GM18502 (cell line): ENCODE measurements around the gene NINL.
"Not testable (repeated sequence)": the region's sequence is repeated elsewhere in the genome, so short reads cannot be mapped to it uniquely, and the experiment has no call there.

Experiments
- ATAC-seq: cut with Tn5 transposase; IDR thresholded peaks from one replicate; pipeline ENCODE4 v1.9.1; 2021; ENCODE audit warnings: mild to moderate bottlenecking; ENCODE audit not compliant: unreplicated experiment, poor library complexity

The NINL gene

DNA sequence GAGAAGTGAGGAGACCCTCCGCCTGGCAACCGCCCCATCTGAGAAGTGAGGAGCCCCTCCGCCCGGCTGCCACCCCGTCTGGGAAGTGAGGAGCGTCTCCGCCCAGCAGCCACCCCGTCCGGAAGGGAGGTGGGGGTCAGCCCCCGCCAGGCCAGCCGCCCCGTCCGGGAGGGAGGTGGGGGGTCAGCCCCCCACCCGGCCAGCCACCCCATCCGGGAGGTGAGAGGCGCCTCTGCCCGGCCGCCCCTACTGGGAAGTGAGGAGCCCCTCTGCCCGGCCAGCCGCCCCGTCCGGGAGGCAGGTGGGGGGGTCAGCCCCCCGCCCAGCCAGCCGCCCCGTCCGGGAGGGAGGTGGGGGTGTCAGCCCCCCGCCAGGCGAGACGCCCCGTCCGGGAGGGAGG lies 23.6 kb downstream of the NINL start:
- not testable (repeated sequence) for ATAC-seq

DNA sequence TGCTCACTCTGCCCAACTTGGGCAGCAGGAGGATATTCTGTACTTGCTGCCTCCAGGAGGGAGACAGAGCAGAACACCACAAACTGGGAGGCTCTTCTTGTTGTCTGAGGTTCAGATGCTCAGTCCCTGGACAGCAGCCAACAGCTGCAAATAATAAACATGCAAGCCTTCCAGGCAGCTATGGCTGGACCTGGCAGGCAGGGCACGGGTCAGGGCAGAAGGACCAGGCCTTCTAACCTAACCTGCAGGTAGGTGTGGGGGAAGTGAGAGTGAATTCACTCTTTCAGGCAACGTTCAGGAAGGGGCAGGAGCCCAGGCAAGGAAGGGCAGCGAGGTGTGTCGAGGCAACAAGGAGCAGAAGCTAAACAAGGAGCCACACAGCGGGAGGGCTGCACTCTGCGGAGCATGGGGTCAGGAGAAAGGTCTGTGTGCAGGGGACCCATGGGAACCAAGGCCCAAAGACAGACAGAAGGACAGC lies 31.5 kb downstream of the NINL start:
- no peak for ATAC-seq

DNA sequence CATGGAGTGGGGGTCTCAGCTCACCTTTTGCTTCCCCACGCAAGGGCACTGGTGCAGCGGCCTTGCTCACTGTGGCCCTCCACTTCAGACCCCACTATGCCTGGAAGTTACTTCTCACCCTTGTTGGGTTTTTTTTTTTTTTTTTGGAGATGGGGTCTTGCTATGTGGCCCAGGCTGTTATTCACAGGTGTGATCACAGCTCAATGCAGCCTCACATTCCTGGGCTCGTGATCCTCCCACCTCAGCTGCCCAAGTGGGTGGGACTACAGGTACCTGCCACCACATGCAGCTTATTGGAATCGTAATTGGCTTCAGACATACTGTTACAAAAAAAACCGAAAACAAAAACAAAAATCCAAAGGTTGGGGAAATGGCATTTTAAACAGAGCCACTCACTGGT lies 32.4 kb downstream of the NINL start:
- no peak for ATAC-seq

GRCh38 chr20:25551413-25552215 lies 33.7 kb downstream of the NINL start:
- ATAC-seq = no peak

GRCh38 chr20:25550645-25551337 lies 34.5 kb downstream of the NINL start:
- not testable (repeated sequence) for ATAC-seq

DNA sequence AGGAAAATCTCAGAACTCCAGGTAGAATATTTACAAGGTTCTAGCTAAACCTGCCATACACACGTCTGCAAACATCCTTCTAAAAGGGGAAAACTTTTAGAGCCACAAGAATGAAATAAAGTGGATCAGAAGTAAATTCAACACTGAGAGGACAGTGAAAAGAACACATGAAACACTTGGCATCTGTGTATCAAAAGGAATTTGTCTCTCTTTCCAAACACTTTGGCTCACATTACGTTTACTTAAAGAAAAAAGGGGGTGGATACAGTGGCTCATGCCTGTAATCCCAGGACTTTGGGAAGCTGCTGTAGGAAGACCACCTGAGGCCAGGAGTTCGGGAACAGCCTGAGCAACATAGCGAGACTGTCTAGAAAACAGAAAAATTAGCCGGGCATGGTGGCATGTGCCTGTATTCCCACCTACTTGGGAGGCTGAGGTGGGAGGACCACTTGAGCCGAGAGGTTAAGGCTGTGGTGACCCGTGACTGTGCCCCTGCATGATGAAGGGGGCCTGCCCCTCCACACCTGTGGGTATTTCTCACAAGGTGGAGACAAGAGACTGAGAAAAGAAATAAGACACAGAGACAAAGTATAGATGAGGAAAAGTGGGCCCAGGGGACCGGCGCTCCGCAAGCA lies 35.4 kb downstream of the NINL start:
- no peak for ATAC-seq

DNA sequence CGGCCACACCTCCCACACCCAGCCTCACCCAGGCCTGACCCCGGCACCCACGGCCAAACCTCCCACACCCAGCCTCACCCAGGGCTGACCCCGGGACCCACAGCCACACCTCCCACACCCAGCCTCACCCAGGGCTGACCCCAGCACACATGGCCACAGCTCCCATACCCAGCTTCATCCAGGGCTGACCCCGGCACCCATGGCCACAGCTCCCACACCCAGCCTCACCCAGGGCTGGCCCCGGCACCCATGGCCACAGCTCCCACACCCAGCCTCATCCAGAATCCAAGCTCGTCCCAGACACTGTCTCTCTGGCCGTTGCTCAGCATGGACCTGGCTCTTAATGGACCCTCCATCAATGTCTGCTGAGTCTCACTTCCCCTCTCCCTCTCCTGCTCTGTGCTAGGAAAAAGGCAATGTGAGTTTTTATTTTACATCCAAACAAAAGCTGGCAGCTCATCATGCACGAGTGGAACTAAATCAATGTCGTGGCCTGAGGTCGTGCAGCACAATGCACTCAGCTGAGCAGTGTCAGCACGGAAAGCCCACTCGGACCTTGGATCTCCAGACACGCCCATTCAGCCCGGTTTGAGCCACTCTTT lies 36.1 kb downstream of the NINL start:
- no peak for ATAC-seq

DNA sequence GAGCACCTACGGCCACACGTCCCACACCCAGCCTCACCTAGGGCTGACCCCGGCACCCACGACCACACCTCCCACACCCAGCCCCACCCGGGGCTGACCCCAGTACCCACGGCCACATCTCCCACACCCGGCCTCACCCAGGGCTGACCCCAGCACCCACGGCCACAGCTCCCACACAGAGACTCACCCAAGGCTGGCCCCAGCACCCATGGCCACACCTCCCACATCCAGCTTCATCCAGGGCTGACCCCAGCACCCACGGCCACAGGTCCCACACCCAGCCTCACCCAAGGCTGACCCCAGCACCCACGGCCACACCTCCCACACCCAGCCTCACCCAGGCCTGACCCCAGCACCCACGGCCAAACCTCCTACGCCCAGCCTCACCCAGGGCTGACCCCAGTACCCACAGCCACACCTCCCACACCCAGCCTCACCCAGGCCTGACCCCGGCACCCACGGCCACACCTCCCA lies 36.7 kb downstream of the NINL start:
- no peak for ATAC-seq

GRCh38 chr20:25547999-25548398 lies 37.3 kb downstream of the NINL start:
- ATAC-seq = no peak

GRCh38 chr20:25547063-25547462 lies 38.3 kb downstream of the NINL start:
- ATAC-seq = no peak

- no peak for ATAC-seq
These were observed 39.3 kb downstream of the NINL start for GRCh38 chr20:25546048-25546447.

GRCh38 chr20:25545171-25545570 lies 40.2 kb downstream of the NINL start:
- ATAC-seq = no peak

- ATAC-seq = no peak
These were observed 40.6 kb downstream of the NINL start for GRCh38 chr20:25544734-25545133.

DNA sequence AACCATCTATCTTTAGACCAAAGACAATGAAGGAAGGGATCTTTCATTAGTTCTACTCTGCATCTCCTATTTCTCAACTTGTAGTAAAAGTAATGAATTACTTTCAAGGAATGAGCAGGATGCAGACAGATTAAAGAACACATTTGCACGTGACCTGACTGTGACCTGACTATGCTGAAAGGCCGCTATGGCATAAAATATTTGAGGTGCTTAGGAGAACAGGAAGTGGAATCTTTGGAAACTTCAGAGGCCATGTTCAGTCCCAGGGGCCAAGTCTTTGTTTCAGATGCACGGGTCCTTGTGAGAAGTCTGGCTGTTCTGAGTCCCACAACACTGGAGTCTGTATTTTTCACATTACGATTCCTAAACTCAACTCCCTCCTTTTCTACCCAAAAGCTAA lies 41.0 kb downstream of the NINL start:
- ATAC-seq = no peak

DNA sequence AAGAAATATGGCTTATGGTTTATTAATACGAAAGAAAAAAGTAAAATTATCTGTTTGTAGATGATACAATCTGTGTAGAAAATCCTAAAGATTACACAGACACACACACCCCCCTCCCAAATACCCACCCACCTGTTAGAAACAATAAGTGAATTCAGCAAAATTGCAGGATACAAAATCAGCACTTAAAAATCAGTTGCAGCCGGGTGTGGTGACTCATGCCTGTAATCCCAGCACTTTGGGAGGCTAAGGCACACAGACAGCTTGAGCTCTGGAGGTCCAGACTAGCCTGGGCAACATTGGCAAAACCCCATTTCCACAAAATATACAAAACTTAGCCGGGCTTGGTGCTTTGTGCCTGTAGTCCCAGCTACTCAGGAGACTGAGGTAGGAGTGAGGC lies 42.3 kb downstream of the NINL start:
- ATAC-seq = no peak

DNA sequence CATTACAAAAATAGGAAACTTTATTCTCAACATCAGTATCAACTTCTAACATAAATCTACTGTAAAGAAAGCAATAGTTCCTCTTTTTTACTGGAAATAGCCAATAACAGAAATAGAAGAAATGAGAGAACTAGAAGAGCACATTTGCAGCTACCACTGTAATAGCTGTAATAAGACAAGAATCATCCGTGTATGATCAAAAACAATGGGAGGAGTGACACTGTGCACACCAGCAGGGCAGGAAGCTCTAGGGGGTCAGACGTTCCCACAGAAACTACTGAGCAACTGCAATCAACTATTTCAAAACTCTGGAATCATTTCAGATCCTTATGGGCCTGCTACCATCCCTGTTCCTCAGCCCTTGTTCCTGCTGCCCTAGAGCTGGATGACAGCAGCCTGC lies 43.7 kb downstream of the NINL start:
- ATAC-seq = no peak

- peak; percentile 76 for ATAC-seq
These were observed 45.3 kb downstream of the NINL start for GRCh38 chr20:25539742-25540672.

DNA sequence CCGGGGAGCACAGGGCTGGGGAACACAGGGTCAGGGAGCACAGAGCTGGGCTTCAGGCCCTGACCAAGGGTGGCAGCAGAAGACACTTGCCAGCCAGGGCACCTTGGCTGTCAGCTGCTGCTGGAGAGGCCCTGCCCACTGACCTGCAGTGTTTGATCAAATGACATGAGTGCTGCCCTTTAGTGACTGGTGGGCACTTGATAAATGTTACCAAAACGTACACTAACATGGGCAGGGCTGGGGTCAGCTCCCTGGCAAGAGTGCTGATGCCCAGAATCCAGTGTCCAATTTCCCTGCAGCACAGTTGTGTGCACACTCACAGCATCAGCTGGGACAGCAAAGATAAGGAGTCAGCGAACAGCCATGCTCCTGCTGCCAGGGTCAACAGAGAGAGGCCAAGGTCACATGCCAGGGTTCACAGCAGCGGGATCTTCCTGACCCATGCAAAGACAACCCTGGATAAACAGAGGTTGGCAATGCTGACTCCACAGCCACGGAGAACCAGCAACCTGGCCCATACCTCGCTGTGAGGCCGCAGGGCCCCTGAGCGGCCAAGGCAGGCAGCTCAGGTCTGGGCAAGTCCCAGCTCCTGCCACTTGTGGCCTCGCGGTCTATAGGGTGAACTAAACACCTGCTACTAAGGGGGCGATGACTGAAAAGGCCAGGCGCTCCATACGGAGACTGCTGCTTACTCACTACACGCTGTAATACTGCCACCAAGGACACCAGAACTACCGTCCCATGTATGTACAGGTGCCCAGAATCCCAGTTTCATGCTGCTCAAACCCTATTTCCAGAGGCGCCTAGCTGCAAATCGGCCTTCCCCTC lies 46.3 kb downstream of the NINL start:
- ATAC-seq = peak; percentile 76

GRCh38 chr20:25537890-25538289 lies 47.4 kb downstream of the NINL start:
- ATAC-seq = no peak
